ENCODE data around the gene KCNK7.
A peak's percentile ranks its signal among the peaks of the same experiment; 100 is the strongest.

The KCNK7 gene

GRCh38 chr11:65623852-65624616, 28.4 kb upstream of the KCNK7 start:
- peaks cover 13% of the 10 kb centered on the region for H3K36me3 Mint-ChIP-seq (ENCODE audit: low read depth)

DNA sequence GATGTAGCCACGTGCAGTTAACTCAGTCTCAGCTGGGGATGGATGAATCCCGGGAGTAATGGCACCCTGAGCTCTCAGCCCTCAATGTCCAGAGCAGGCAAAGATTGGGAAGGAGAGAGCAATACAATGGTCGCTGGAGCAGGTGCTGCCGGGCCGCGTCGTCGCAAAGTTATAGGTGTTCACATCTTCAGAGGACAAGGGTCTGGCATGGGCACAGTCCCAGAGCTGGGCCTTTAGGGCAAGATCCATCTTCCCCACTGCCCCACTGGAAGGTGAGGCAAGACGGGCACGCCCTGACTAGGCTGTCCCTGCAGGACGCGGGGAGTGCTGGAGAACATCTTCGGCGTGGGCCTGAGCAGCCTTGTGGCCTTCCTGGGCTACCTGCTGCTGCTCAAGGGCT, 27.6 kb upstream of the KCNK7 start:
- no peaks in the 10 kb centered on the region for H3K9me3 Mint-ChIP-seq
- H3K4me1 Mint-ChIP-seq, result no peaks in the 10 kb centered on the region
- H3K4me3 Mint-ChIP-seq, result no peak overlapping the region
- DNase-seq, result no peak
- H3K27me3 Mint-ChIP-seq (ENCODE audit: low read depth, poor library complexity), result no peaks in the 10 kb centered on the region
- no peak overlapping the region for H3K27ac Mint-ChIP-seq
- peaks cover 13% of the 10 kb centered on the region for H3K36me3 Mint-ChIP-seq (ENCODE audit: low read depth)
- no peak for TF ChIP-seq CTCF (IDR thresholded peaks at IDR 0.05)

More at GRCh38 chr11:65623852-65624616, 28.4 kb upstream of the KCNK7 start:
- H3K27me3 Mint-ChIP-seq (ENCODE audit: low read depth, poor library complexity), result no peaks in the 10 kb centered on the region
- no peak overlapping the region for H3K4me3 Mint-ChIP-seq
- H3K27ac Mint-ChIP-seq, result no peak overlapping the region
- no peaks in the 10 kb centered on the region for H3K4me1 Mint-ChIP-seq
- DNase-seq, result no peak
- no peaks in the 10 kb centered on the region for H3K9me3 Mint-ChIP-seq
- no peak for TF ChIP-seq CTCF (IDR thresholded peaks at IDR 0.05)

DNA sequence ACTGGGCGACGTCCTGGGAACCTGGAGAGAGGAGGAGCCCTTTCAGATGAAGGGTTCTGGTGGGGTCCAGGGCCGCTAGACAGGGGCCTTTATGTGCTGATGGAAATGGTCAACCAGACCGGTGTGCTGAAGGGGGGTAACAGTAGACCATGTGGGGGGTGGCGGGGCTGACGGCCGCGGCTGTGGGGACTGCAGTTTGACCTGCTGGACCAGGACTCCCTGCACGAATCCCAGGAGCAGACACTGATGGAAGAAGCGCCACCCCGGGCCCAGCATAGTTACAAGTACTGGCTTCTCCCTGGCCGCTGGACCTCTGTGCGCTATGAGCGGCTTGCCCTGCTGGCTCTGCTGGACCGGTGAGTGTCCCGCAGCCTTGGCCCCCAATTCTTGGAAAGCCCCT, 26.4 kb upstream of the KCNK7 start:
- no peak for DNase-seq
- no peak overlapping the region for H3K27ac Mint-ChIP-seq
- no peak for TF ChIP-seq CTCF (IDR thresholded peaks at IDR 0.05)
- H3K36me3 Mint-ChIP-seq (ENCODE audit: low read depth), result peaks cover 13% of the 10 kb centered on the region
- H3K9me3 Mint-ChIP-seq, result no peaks in the 10 kb centered on the region
- H3K27me3 Mint-ChIP-seq (ENCODE audit: low read depth, poor library complexity), result no peaks in the 10 kb centered on the region
- no peak overlapping the region for H3K4me3 Mint-ChIP-seq
- peaks cover under 1% of the 10 kb centered on the region for H3K4me1 Mint-ChIP-seq

GRCh38 chr11:65621460-65621859, 25.9 kb upstream of the KCNK7 start:
- no peak for TF ChIP-seq CTCF (IDR thresholded peaks at IDR 0.05)
- Mint-ChIP-seq H3K4me1 (peaks cover 6% of the 10 kb centered on the region), H3K27ac (peak overlapping the region; percentile 83), H3K27me3 (ENCODE audit: low read depth, poor library complexity) (no peaks in the 10 kb centered on the region), H3K9me3 (no peaks in the 10 kb centered on the region), H3K4me3 (no peak overlapping the region), H3K36me3 (ENCODE audit: low read depth) (peaks cover 13% of the 10 kb centered on the region)
- no peak for DNase-seq

GRCh38 chr11:65620666-65621065, 25.1 kb upstream of the KCNK7 start:
- no peaks in the 10 kb centered on the region for H3K27me3 Mint-ChIP-seq (ENCODE audit: low read depth, poor library complexity)
- H3K27ac Mint-ChIP-seq, result no peak overlapping the region
- peaks cover 10% of the 10 kb centered on the region for H3K4me1 Mint-ChIP-seq
- no peak for DNase-seq
- no peak for TF ChIP-seq CTCF (IDR thresholded peaks at IDR 0.05)
- no peaks in the 10 kb centered on the region for H3K9me3 Mint-ChIP-seq
- peaks cover 13% of the 10 kb centered on the region for H3K36me3 Mint-ChIP-seq (ENCODE audit: low read depth)
- no peak overlapping the region for H3K4me3 Mint-ChIP-seq

Data from nephron progenitor cell (in vitro differentiated cells).